ENCODE results near the gene TOP1. TPM values are rescaled to one million over a fixed set of nuclear protein-coding genes. Genes with fewer than 3 reads are reported as not detected.

Gene TOP1
- total RNA-seq, 1 donor from 2014 or later, result 72.7 TPM

DNA sequence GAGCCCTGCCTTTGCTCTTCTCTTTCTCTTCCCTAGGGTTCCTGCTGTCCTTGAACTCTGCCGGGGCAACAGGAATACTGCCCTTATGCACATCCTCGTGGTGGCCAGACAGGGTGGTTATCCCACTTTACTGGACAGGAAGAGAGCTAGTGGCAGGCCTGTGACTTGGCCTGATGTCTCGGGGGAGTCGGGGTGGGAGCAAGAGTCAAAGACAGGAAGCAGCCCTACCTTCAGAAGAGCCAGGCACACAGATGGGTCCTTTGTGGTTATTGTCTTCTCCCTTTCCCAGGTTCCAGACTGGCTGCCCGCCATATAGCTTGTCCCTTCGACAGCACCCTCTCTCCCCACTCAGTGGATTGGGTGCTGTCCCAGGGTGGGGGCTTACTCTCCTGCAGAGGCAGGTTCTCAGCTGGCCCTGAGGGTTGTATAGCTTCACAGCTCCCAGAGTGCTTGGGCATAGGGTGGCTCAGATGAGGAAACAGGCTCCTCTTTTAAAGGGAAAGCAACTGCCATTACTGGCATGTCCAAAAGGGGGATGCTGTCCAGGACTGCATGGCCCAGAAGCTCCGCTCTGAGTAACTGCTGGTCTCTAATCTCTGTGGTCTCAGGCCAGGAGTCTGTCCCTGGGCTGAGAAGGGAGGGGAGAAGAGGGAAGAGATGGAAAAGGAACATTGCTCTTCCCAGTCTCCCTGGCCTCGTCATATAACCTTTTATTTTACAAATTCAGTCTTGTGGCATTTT is 126.0 kb downstream of the TOP1 start:
- peak overlapping the region; percentile 93 for H3K27ac Mint-ChIP-seq (ENCODE audit: unreplicated experiment)
- peak overlapping the region; percentile 74 for H3K4me3 Mint-ChIP-seq (ENCODE audit: unreplicated experiment)
- TF ChIP-seq, protein P1, sequence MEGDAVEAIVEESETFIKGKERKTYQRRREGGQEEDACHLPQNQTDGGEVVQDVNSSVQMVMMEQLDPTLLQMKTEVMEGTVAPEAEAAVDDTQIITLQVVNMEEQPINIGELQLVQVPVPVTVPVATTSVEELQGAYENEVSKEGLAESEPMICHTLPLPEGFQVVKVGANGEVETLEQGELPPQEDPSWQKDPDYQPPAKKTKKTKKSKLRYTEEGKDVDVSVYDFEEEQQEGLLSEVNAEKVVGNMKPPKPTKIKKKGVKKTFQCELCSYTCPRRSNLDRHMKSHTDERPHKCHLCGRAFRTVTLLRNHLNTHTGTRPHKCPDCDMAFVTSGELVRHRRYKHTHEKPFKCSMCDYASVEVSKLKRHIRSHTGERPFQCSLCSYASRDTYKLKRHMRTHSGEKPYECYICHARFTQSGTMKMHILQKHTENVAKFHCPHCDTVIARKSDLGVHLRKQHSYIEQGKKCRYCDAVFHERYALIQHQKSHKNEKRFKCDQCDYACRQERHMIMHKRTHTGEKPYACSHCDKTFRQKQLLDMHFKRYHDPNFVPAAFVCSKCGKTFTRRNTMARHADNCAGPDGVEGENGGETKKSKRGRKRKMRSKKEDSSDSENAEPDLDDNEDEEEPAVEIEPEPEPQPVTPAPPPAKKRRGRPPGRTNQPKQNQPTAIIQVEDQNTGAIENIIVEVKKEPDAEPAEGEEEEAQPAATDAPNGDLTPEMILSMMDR (IDR thresholded peaks at IDR 0.05; ENCODE audit: unreplicated experiment), result no peak
- peaks cover 22% of the 10 kb centered on the region for H3K27me3 Mint-ChIP-seq (ENCODE audit: unreplicated experiment)
- peaks cover 73% of the 10 kb centered on the region for H3K4me1 Mint-ChIP-seq (ENCODE audit: unreplicated experiment)
- H3K36me3 Mint-ChIP-seq (ENCODE audit: low read depth, unreplicated experiment), result peaks cover 41% of the 10 kb centered on the region
- H3K9me3 Mint-ChIP-seq (ENCODE audit: unreplicated experiment), result no peaks in the 10 kb centered on the region
- no peak for DNase-seq (ENCODE audit: low spot score)

DNA sequence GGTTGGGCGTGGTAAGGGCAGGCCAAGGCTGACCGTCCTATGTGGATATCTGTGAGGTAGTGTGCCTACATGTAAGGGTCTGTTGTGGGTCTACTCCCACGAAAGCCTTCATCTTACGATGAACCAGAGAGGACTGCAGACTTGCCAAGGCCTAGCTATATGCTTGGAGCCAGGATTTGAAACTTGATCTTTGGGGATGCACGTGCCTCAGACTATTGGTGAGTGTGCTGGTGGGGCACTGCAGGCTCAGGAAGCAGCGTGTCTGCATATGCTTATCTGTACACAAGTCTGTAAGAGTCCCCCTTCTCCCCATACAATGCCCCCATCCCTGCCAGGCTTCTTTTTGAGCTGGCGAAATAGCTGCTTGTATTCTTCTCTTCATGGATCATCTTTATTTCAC is 126.6 kb downstream of the TOP1 start:
- Mint-ChIP-seq H3K4me3 (ENCODE audit: unreplicated experiment) (no peak overlapping the region), H3K27ac (ENCODE audit: unreplicated experiment) (peak overlapping the region; percentile 36), H3K36me3 (ENCODE audit: low read depth, unreplicated experiment) (peaks cover 46% of the 10 kb centered on the region), H3K9me3 (ENCODE audit: unreplicated experiment) (no peaks in the 10 kb centered on the region), H3K27me3 (ENCODE audit: unreplicated experiment) (peaks cover 22% of the 10 kb centered on the region), H3K4me1 (ENCODE audit: unreplicated experiment) (peaks cover 71% of the 10 kb centered on the region)
- no peak for DNase-seq (ENCODE audit: low spot score)
- TF ChIP-seq, protein P1 (IDR thresholded peaks at IDR 0.05; ENCODE audit: unreplicated experiment), result no peak

DNA sequence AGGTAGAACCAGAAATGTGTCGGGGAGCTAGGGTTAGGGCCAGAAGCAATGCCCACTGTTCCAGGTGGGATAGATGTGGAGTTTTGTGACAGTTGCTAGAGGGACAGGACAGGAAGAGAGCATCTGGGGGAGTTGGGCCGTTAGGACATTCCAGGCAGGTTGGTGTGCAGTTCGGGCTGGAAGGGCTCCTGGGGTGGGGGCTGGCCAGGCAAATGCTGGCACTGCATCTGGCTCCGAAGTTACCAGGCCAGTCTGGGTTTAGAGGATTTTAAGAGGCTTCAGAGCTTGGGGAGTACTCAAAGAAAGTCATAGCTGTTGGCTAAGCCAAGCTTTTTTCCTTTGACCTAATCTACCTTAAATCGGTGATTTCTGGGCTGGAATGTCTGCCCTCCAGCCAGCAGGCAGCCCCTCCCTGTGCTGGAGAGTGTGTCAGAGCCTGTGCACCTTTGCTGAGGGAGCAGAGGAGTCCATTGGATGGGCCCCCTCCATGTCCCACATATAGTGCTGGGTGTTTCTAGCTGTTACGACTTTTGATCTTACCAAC is 129.5 kb downstream of the TOP1 start:
- Mint-ChIP-seq H3K27ac (ENCODE audit: unreplicated experiment) (peak overlapping the region; percentile 45), H3K9me3 (ENCODE audit: unreplicated experiment) (no peaks in the 10 kb centered on the region), H3K36me3 (ENCODE audit: low read depth, unreplicated experiment) (peaks cover 54% of the 10 kb centered on the region), H3K4me1 (ENCODE audit: unreplicated experiment) (peaks cover 42% of the 10 kb centered on the region), H3K4me3 (ENCODE audit: unreplicated experiment) (no peak overlapping the region), H3K27me3 (ENCODE audit: unreplicated experiment) (peaks cover 15% of the 10 kb centered on the region)
- no peak for DNase-seq (ENCODE audit: low spot score)
- TF ChIP-seq, protein P1 (IDR thresholded peaks at IDR 0.05; ENCODE audit: unreplicated experiment), result no peak

GRCh38 chr20:41159547-41159946 is 130.9 kb downstream of the TOP1 start:
- Mint-ChIP-seq H3K4me1 (ENCODE audit: unreplicated experiment) (peaks cover 33% of the 10 kb centered on the region), H3K36me3 (ENCODE audit: low read depth, unreplicated experiment) (peaks cover 58% of the 10 kb centered on the region), H3K27me3 (ENCODE audit: unreplicated experiment) (peaks cover 19% of the 10 kb centered on the region), H3K4me3 (ENCODE audit: unreplicated experiment) (peak overlapping the region; percentile 63), H3K9me3 (ENCODE audit: unreplicated experiment) (no peaks in the 10 kb centered on the region), H3K27ac (ENCODE audit: unreplicated experiment) (peak overlapping the region; percentile 65)
- no peak for DNase-seq (ENCODE audit: low spot score)
- TF ChIP-seq, protein P1 (IDR thresholded peaks at IDR 0.05; ENCODE audit: unreplicated experiment), result no peak

GRCh38 chr20:41160686-41161085 is 132.1 kb downstream of the TOP1 start:
- H3K4me3 Mint-ChIP-seq (ENCODE audit: unreplicated experiment), result peak overlapping the region; percentile 13

More at GRCh38 chr20:41160686-41161085, 132.1 kb downstream of the TOP1 start:
- DNase-seq (ENCODE audit: low spot score), result no peak
- H3K27me3 Mint-ChIP-seq (ENCODE audit: unreplicated experiment), result peaks cover 24% of the 10 kb centered on the region
- H3K27ac Mint-ChIP-seq (ENCODE audit: unreplicated experiment), result peak overlapping the region; percentile 22
- H3K36me3 Mint-ChIP-seq (ENCODE audit: low read depth, unreplicated experiment), result peaks cover 63% of the 10 kb centered on the region
- no peaks in the 10 kb centered on the region for H3K9me3 Mint-ChIP-seq (ENCODE audit: unreplicated experiment)
- TF ChIP-seq, protein P1 (IDR thresholded peaks at IDR 0.05; ENCODE audit: unreplicated experiment), result no peak
- H3K4me1 Mint-ChIP-seq (ENCODE audit: unreplicated experiment), result peaks cover 21% of the 10 kb centered on the region
